Gastroesophageal sphincter (tissue), 3 donors: ENCODE results near the gene DPYSL4.

Source experiments
- CTCF ChIP-seq, 4 experiments: fragments of 200-600 bp in 2 of 4; fragments of 450-650 bp in 2 of 4; sonication (generic) in 1 of 4; IDR thresholded peaks; one replicate each; pipeline ENCODE4 v1.5.1; 2017 to 2019; ENCODE audit warnings: antibody characterized with exemption in 4 of 4, mild to moderate bottlenecking in 2 of 4, moderate library complexity in 2 of 4
- POLR2A ChIP-seq, 2 donors: fragments of 450-650 bp; IDR thresholded peaks; one replicate each; pipeline ENCODE4 v1.6.1; 2017; ENCODE audit warnings: antibody characterized with exemption in 2 of 2, mild to moderate bottlenecking in 2 of 2, moderate library complexity in 1 of 2
- POLR2AphosphoS5 ChIP-seq: sonication (generic); formaldehyde crosslinking; IDR thresholded peaks from one replicate; pipeline ENCODE4 v1.6.1; 2017; ENCODE audit warnings: antibody characterized with exemption

GRCh38 chr10:132163826-132164515 lies 22.8 kb upstream of the DPYSL4 start:
- TF ChIP-seq POLR2AphosphoS5, result no peak
- TF ChIP-seq POLR2A (IDR thresholded peaks at IDR 0.05), result no peak
- no peak for TF ChIP-seq CTCF (IDR thresholded peaks at IDR 0.05)
